Activated CD4-positive, alpha-beta T cell treated with anti-CD3 and anti-CD28 coated beads for 1 hour (primary cell): Measurements from ENCODE around the gene GNL1.

ENCODE experiments used
- DNase-seq: peaks from one replicate; pipeline ENCODE4 v3.0.0-alpha.2; 2020

GNL1 gene

DNA sequence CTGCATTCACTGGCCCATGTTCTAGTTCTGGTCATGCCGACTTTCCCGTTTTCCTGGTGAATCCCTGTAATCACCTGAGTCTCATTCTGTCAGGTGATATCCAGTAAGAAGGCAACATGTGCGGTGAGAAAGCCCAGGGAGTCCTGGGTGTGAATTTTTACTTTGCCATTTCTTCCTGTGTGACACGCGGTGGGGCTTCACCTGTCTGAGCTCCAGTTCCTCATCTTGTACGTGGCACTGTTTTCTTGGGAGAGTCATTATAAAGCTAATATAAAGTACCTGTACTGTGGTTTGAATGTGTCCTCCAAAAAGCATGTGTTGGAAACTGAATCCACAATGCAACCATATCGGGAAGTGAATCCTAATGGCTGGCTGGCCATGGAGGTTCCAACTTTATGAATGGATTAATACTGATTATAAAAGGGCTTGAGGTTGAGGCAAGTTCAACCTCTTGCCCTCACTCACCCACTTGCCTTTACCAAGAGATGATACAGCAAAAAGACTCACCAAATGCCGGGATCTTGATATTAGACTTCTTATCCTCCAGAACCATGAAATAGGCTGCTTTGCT lies 61.9 kb downstream of the GNL1 start:
- no peak for DNase-seq

DNA sequence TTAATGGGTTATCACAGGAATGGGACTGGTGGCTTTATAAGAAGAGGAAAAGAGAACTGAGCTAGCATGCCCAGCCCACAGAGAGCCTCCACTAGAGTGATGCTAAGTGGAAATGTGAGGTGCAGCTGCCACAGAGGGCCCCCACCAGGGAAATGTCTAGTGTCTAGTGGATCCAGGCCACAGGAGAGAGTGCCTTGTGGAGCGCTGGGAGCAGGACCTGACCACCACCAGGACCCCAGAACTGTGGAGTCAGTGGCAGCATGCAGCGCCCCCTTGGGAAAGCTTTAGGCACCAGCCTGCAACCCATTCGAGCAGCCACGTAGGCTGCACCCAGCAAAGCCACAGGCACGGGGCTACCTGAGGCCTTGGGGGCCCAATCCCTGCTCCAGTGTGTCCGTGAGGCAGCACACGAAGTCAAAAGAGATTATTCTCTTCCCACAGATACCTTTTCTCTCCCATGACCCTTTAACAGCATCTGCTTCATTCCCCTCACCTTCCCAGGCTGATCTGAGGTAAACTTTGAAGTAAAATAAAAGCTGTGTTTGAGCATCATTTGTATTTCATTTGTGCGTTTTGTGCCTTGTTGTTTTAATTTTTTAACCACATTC lies 62.5 kb downstream of the GNL1 start:
- DNase-seq: no peak

DNA sequence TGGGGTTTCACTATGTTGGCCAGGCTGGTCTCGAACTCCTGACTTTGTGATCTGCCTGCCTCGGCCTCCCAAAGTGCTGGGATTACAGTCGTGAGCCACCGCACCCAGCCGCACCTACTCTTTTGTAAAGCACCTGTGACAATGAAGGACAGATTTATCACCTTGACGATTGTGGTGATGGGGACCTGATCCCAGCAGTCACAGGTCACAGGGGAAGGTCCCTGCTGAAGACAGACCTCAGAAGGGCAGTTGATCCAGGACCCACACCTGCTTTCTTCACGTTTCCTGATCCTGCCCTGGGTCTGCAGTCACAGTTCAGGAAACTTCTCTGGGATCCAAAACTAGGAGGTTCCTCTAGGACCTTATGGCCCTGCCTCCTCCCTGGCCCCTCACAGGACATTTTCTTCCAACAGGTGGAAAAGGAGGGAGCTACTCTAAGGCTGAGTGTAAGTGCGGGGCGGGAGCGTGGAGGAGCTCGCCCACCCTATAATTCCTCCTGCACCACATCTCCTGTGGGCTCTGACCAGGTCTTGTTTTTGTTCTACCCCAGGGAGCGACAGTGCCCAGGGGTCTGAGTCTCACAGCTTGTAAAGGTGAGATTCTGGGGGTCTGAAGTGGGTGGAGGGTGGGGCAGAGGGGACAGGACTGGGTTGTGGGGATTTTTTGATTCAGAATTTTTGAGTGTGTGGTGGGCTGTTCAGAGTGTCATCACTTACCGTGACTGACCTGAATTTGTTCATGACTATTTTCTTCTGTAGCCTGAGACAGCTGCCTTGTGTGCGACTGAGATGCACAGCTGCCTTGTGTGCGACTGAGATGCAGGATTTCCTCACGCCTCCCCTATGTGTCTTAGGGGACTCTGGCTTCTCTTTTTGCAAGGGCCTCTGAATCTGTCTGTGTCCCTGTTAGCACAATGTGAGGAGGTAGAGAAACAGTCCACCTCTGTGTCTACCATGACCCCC lies 64.0 kb downstream of the GNL1 start:
- no peak for DNase-seq
